ENCODE data around the gene PLEKHF1.

Gene PLEKHF1

DNA sequence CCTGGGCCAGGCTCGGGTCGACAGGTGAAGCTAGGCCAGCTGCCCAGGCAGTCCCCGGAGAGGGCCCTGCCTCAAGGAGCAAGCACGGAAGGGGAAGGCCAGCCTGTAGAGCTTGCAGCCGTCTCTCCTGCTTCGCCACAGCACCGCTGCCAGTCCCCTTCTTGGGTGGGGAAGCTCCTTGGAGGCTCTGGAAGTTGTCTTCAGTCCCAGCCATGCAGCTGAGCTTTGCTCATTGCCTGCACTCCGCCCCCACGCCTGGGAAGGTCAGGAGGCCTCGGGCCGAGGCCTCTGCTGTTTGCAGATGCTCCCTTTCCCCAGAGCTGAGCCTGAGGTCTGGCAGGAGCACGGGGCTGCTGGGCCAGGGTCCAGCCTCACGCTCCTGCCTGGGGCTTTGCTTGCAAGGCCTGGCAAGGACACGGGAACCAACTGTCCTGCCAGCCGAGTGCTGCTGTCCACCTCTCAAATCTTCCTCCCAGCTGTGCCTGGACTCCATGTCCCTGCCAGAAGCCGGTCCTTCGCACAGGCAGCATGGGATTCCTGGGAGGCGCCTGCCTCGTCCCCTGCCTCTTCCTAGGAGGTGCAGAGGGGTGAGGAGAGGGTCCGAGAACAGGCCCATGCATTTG is 13.3 kb downstream of the PLEKHF1 start:
- Mint-ChIP-seq H3K27me3 (no peaks in the 10 kb centered on the region), H3K36me3 (peaks cover 11% of the 10 kb centered on the region), H3K4me3 (no peak overlapping the region), H3K4me1 (peaks cover 44% of the 10 kb centered on the region), H3K9me3 (no peaks in the 10 kb centered on the region), H3K27ac (no peak overlapping the region)
- ATAC-seq: no peak

DNA sequence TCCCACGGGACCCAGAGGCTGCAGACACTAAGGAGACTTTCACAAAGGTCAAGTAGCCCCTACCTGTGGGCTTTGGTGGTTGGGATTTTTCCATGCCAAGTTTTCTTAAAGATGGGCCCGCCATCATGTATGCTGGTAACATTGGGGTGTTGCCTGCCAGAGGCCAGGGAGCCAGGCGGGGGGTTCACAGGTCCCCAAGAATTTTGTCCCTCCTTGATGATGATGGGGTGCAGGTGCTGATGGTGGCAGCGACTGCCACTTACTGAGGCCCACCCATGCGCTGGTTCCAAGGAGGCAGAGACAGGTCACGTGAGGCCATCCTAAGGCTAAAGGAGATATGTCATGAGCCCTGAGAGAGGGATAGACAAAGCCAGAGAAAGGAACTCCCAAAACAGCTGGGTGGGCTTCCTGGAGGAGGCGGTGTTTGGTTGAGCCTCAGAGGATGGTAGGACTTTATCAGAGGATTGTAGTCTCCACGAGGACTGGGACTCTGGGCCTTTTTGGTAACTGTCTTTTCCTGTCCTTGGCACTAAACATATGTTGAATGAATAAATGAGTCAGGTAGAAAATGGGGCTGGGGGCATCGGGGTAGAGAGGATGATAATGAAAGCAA is 14.4 kb downstream of the PLEKHF1 start:
- ATAC-seq: no peak
- Mint-ChIP-seq H3K9me3 (no peaks in the 10 kb centered on the region), H3K4me3 (peak overlapping the region; percentile 12), H3K4me1 (peaks cover 40% of the 10 kb centered on the region), H3K27me3 (no peaks in the 10 kb centered on the region), H3K27ac (peak overlapping the region; percentile 85), H3K36me3 (peaks cover 11% of the 10 kb centered on the region)

DNA sequence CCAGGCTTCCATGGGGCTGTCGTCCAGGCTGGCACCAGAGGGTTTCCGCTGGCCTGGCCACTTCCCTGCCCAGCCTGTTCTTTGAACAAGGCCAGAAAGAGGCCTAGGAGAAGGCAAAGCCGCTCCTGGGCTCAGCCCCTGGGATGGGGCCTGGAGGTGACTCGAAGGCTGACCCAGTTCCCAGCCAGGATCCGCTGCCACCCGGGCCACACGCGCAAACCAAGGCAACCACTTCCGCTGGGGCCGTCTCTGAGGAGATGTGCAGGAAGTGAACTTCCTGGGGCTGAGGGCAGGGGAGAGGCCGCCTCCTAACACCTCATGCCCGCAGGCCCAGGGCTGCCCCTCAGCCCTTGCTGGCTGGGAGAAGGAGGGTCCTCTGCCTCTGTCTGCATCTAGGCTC is 15.2 kb downstream of the PLEKHF1 start:
- Mint-ChIP-seq H3K9me3 (no peaks in the 10 kb centered on the region), H3K27me3 (no peaks in the 10 kb centered on the region), H3K36me3 (peaks cover 11% of the 10 kb centered on the region), H3K4me1 (peaks cover 40% of the 10 kb centered on the region), H3K4me3 (no peak overlapping the region), H3K27ac (peak overlapping the region; percentile 85)
- ATAC-seq: peak; percentile 87

DNA sequence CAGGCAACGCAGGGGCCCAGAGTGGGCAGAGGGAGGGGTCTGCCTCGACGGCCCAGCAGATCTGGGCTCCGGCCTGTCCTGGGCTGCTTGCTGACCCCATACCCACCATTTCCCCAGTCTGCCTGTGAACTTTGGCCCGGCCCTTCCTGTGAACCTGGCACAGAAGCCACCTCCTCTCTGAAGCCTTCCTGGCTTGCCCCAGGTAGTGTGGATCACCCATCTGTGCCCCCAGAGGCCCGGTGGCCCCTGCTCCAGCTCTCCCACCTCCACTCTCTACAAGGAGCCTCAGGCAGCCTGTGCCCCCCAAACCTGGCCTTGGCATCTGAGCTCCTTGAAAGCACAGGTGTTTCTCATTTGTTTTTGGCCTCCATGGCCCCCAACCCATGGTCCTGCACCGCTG is 15.7 kb downstream of the PLEKHF1 start:
- no peak for ATAC-seq
- Mint-ChIP-seq H3K27ac (peak overlapping the region; percentile 85), H3K9me3 (no peaks in the 10 kb centered on the region), H3K27me3 (no peaks in the 10 kb centered on the region), H3K4me3 (peak overlapping the region; percentile 13), H3K4me1 (peaks cover 40% of the 10 kb centered on the region), H3K36me3 (peaks cover 11% of the 10 kb centered on the region)

DNA sequence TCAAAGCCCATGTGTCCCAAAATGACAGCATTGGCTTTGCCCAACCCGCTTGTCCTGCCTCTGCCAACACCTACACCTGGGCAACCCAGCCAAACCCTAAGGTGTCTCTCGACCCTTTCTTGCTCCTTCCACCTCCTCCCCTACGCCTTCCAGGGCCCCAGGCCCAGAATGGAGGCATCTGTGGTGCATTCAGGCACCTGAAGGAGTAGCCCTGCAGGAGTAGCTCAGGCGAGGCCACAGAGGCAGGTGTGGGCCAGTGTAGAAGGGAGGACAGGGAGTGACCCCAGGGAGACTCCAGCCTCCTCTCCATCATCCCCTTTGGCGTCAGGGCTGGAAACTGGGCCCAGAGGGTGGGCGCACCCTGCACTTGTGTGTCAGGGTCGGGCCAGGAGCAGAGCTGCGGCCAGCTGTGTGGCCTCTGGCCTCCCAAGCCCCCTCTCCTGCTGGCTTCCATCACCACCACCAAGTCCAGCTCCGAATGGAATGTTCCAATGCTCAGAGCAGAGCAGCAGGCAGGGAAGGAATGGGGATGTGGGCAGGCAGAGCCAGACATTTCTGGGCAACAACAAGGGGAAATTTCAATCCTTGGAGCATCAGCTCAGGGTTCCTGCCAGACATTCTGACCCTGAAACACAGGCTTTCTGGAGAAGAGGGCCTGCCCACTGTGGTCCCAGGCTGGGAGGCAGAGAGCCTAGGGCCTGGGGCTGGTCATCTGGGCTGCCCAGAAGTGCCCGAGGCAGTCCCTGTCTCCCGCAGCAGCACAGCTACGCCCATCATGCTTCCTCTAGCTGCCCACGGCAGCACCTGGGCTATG is 16.4 kb downstream of the PLEKHF1 start:
- H3K27me3 Mint-ChIP-seq: no peaks in the 10 kb centered on the region
- H3K9me3 Mint-ChIP-seq: no peaks in the 10 kb centered on the region
- no peak for ATAC-seq
- peak overlapping the region; percentile 85 for H3K27ac Mint-ChIP-seq
- H3K4me1 Mint-ChIP-seq: peaks cover 38% of the 10 kb centered on the region
- peak overlapping the region; percentile 13 for H3K4me3 Mint-ChIP-seq
- peaks cover 7% of the 10 kb centered on the region for H3K36me3 Mint-ChIP-seq

DNA sequence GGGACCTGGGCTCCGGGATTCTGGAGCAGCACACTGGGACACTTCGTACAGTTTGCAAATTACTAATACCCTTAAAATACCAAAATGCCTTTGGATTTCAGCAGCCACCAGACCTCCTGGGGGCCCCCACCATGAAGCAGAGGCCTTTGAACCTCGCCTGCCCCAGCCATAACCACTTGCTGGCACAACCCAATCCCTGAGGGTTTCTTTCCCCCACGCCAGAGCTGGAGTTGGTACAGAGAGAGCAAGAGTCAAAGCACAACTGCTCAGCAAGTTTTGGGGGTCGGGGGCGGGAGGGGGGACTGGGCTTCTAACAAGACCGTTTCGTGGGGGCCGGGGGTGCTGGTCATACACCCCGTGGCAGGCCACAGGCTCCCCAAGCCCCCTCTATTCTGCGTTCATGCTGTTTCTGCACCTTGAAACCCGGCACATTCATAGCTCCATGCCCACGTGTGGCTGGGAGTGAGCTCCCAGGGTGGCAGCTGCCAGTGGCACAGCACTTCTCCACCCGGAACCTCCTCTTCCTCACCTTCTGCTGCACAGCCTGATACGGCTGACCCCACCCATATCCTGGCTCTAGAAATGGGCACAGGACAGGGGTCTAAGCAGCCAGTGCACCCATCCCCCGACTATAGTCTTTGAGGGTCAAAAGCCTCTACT is 17.1 kb downstream of the PLEKHF1 start:
- Mint-ChIP-seq H3K4me1 (peaks cover 31% of the 10 kb centered on the region), H3K36me3 (no peaks in the 10 kb centered on the region), H3K4me3 (no peak overlapping the region), H3K27ac (no peak overlapping the region), H3K27me3 (no peaks in the 10 kb centered on the region), H3K9me3 (no peaks in the 10 kb centered on the region)
- ATAC-seq: no peak

DNA sequence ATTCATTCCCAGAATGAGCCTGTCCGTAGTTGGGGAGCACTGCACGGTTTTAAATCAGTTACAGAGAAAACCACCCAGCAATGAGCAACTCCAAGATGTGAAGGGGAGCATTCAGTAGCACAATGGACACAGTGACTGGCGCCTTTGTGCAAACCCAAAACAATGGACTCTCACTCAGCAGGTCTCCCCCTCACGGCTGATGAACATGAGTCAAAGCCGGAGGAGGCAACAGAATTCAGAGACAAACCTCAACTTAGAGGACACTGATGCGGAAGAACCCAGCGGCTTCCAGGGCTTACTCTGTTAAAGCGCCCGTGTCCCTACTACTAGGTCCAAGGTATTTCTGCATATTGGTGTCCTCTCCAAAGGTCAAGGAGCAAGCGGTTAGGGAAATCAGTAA is 17.7 kb downstream of the PLEKHF1 start:
- H3K27ac Mint-ChIP-seq: no peak overlapping the region
- H3K4me1 Mint-ChIP-seq: peaks cover 29% of the 10 kb centered on the region
- H3K36me3 Mint-ChIP-seq: no peaks in the 10 kb centered on the region
- no peaks in the 10 kb centered on the region for H3K27me3 Mint-ChIP-seq
- H3K9me3 Mint-ChIP-seq: no peaks in the 10 kb centered on the region
- ATAC-seq: no peak
- no peak overlapping the region for H3K4me3 Mint-ChIP-seq

DNA sequence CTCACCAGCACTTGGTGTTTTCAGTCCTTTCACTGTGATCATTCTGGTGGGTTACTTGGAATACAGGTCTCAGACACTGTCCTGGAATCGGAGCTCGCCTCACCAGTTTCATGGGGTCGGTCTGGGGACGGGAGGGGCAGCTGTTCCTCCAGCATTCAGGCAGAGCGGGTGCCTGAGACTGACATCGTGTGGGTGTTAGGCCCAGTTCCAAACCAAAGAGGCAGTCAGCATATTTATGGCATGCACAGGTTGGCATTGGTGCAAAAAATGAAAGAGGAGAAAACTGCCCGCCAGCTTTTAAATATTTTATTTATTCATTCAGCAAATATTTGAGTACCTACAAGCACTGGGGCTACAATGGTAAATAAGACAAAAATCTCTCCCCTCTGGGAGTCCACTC is 20.1 kb downstream of the PLEKHF1 start:
- no peak overlapping the region for H3K4me3 Mint-ChIP-seq
- peaks cover 4% of the 10 kb centered on the region for H3K9me3 Mint-ChIP-seq
- H3K27me3 Mint-ChIP-seq: no peaks in the 10 kb centered on the region
- no peak overlapping the region for H3K27ac Mint-ChIP-seq
- H3K4me1 Mint-ChIP-seq: peaks cover 14% of the 10 kb centered on the region
- H3K36me3 Mint-ChIP-seq: peaks cover 7% of the 10 kb centered on the region
- ATAC-seq: no peak

DNA sequence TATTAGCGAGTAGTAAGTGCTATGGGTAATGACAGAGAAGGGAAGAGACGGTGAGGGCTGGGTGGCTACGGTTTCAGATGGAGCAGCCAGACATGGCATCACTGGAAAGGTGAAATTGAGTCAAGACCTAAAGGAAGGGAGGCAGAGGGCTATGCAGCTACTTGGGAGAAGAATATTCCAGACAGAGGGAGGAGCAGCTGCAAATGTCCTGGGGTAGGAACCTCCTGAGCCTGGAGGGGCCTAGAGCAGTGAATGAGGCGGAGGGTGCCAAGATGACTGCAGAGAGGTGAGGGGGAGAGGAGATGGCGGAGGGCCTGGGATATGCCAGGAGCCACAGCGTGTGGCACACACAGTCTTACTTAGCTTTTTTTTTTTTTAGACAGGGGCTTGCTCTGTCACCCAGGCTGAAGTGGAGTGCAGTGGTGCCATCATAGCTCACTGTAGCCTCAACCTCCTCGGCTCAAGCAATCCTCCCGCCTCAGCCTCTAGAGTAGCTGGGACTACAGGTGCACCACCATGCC is 21.1 kb downstream of the PLEKHF1 start:
- H3K4me3 Mint-ChIP-seq: no peak overlapping the region
- H3K27ac Mint-ChIP-seq: peak overlapping the region; percentile 4
- peaks cover 4% of the 10 kb centered on the region for H3K4me1 Mint-ChIP-seq

DNA sequence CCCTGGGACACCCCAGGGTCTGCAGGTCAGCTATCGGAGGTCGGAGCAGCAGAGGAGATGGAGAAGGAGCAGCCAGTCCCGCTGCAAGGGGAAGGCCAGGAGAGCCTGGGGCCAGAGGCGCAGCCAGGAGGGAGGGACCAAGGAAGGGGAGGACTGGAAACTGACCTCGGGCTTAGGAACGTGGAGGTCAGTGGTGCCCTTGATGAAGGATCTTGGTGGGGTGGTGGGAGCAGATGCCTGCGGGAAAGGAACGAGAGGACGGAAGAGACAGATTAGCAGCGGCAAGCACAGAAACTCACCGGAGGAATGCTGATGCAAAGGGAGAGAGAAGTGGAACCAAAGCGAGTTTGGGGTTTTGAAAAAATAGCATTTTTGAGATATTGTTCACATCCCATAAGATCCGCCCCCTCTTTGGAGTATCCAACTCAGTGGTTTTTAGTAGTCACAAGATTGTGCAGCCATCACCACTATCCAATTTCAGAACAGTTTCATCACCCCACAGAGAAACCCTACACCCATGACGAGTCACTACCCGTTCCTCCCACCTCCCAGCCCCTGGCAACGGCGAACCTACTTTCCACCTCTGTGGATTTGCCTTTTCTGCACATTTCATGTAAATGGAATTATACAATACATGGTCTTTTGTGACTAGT is 22.1 kb downstream of the PLEKHF1 start:
- ATAC-seq: no peak
- Mint-ChIP-seq H3K4me3 (no peak overlapping the region), H3K9me3 (peaks cover 4% of the 10 kb centered on the region), H3K27me3 (no peaks in the 10 kb centered on the region), H3K4me1 (no peaks in the 10 kb centered on the region), H3K27ac (no peak overlapping the region), H3K36me3 (peaks cover 7% of the 10 kb centered on the region)

More for the DNA sequence above, 21.1 kb downstream of the PLEKHF1 start:
- Mint-ChIP-seq H3K9me3 (peaks cover 4% of the 10 kb centered on the region), H3K27me3 (no peaks in the 10 kb centered on the region), H3K36me3 (peaks cover 7% of the 10 kb centered on the region)
- ATAC-seq: no peak

DNA sequence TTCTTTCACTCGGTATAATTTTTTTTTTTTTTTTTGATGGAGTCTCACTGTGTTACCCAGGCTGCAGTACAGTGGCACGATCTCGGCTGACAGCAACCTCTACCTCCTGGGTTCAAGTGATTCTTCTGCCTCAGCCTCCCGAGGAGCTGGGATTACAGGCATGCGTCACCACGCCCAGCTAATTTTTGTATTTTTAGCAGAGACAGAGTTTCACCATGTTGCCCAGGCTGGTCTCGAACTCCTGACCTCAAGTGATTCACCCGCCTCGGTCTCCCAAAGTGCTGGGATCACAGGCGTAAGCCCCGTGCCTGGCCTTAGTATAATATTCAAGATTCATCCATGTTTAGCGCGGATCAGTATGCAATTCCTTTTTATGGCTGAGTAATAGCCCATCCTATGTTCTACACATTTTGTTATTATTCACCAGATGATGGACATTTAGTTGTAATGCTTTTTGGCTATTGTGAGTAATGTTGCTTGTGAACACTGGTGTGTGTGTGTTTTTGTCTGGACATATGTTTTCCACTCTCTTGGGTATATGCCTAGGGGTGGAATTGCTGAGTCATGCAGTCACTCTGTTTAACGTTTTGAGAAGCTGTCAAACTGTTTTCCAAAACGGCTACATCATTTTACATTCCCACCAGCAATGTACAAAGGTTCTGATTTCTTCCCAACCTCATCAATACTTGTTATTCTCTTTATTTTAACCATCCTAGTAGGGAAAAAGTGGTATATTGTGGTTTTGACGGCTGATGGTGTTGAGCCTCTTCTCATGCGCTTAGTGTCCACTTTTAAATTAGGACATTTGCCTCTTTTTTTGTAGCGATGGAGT is 22.9 kb downstream of the PLEKHF1 start:
- Mint-ChIP-seq H3K36me3 (peaks cover 7% of the 10 kb centered on the region), H3K4me3 (no peak overlapping the region), H3K27me3 (no peaks in the 10 kb centered on the region), H3K4me1 (no peaks in the 10 kb centered on the region), H3K27ac (peak overlapping the region; percentile 17), H3K9me3 (peaks cover 4% of the 10 kb centered on the region)
- ATAC-seq: no peak

DNA sequence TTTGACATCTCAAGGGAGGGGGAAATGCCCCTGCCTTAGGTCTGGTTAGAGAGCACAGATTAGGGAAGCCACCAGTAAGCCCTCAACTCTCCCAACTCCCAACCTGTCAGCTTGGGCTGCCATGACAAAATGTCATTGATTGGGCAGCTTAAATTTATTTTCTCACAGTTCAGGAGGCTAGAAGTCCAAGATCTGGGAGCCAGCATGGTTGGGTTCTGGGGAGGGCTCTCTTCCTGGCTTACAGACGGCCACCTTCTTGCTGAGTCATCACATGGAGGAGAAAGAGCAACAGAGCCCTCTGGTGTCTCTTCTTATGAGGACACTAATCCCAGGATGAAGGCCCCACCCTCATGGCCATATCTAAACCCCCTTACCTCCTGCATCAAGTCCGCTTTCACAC is 25.6 kb downstream of the PLEKHF1 start:
- Mint-ChIP-seq H3K27ac (peak overlapping the region; percentile 59), H3K4me1 (peaks cover 27% of the 10 kb centered on the region), H3K27me3 (no peaks in the 10 kb centered on the region), H3K9me3 (peaks cover 4% of the 10 kb centered on the region), H3K4me3 (no peak overlapping the region), H3K36me3 (peaks cover 7% of the 10 kb centered on the region)
- peak; percentile 63 for ATAC-seq

DNA sequence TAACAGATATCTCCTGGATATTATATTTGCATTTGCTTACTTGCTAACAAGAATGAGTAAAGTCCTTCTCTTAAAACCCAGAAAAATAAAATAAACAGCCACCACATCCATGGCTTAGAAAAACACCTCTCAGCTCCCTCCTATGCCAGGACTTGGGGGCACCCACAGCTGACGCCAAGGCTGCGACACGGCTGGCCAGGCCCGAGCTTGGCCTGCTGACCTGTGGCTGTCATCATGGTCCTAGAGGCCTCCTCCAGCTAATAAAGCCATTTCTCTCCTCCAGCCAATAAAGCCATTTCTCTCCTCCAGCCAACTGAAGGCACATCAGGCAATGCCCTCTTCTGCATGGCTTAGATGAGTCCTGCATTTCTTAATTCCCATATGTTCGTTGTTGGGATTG is 28.9 kb downstream of the PLEKHF1 start:
- no peak for ATAC-seq
- H3K9me3 Mint-ChIP-seq: peaks cover 4% of the 10 kb centered on the region
- H3K4me3 Mint-ChIP-seq: no peak overlapping the region
- peaks cover 32% of the 10 kb centered on the region for H3K4me1 Mint-ChIP-seq
- peak overlapping the region; percentile 81 for H3K27ac Mint-ChIP-seq
- no peaks in the 10 kb centered on the region for H3K27me3 Mint-ChIP-seq
- peaks cover 7% of the 10 kb centered on the region for H3K36me3 Mint-ChIP-seq
